WTC11 (cell line): ENCODE results near the gene AFF3. TPM values are rescaled to one million over a fixed set of nuclear protein-coding genes. Genes with fewer than 3 reads are reported as not detected.

Experiments
- ATAC-seq: fragments of 200-7000 bp; cut with Tn5 transposase; 2 replicates; pipeline ENCODE4 v1.10.0; 2021; ENCODE audit warnings: mild to moderate bottlenecking, moderate library complexity
- CTCF ChIA-PET: fragments of 300-600 bp; sonication (Branson Sonifier 250); formaldehyde crosslinking; loops from one replicate; lab custom pipeline; 2021; ENCODE audit warnings: antibody characterized with exemption; lab: Charles Lee
- POLR2A ChIA-PET: fragments of 350-600 bp; sonication (Branson Sonifier 250); formaldehyde crosslinking; loops from one replicate; lab custom pipeline; 2021; ENCODE audit warnings: antibody characterized with exemption; lab: Charles Lee
- DNase-seq: peaks from one replicate; pipeline ENCODE4 v3.0.0; 2021; ENCODE audit warnings: low spot score
- H3K27ac Mint-ChIP-seq: 2 replicates; pipeline ENCODE4 v1.8.0; 2021; ENCODE audit warnings: mixed read lengths
- H3K27me3 Mint-ChIP-seq: 2 replicates; pipeline ENCODE4 v1.8.0; 2021; ENCODE audit warnings: low read depth, mild to moderate bottlenecking, moderate library complexity, mixed read lengths
- H3K36me3 Mint-ChIP-seq: 2 replicates; pipeline ENCODE4 v1.8.0; 2021; ENCODE audit warnings: mixed read lengths
- H3K4me1 Mint-ChIP-seq: 2 replicates; pipeline ENCODE4 v1.8.0; 2022; ENCODE audit warnings: mixed read lengths
- H3K4me3 Mint-ChIP-seq: 2 replicates; pipeline ENCODE4 v1.8.0; 2021; ENCODE audit warnings: mild to moderate bottlenecking, moderate library complexity, mixed read lengths
- H3K9me3 Mint-ChIP-seq: 2 replicates; pipeline ENCODE4 v1.8.0; 2021; ENCODE audit warnings: mixed read lengths
- CREB1 ChIP-seq: sonication (generic); formaldehyde crosslinking; IDR thresholded peaks from 2 replicates; pipeline ENCODE4 v1.8.0; 2023; ENCODE audit warnings: mild to moderate bottlenecking, missing genetic modification reagents
- E2F5 ChIP-seq: sonication (generic); formaldehyde crosslinking; IDR thresholded peaks from 2 replicates; pipeline ENCODE4 v1.8.1; 2022; ENCODE audit warnings: mild to moderate bottlenecking, moderate library complexity, missing genetic modification reagents
- ELF4 ChIP-seq: sonication (generic); formaldehyde crosslinking; IDR thresholded peaks from 2 replicates; pipeline ENCODE4 v1.8.1; 2022; ENCODE audit warnings: low read depth, mild to moderate bottlenecking, moderate library complexity, missing genetic modification reagents
- FOXK1 ChIP-seq: sonication (generic); formaldehyde crosslinking; IDR thresholded peaks from 2 replicates; pipeline ENCODE4 v1.8.0; 2022; ENCODE audit warnings: mild to moderate bottlenecking, moderate library complexity, missing genetic modification reagents
- GABPB1 ChIP-seq: sonication (generic); formaldehyde crosslinking; IDR thresholded peaks from 2 replicates; pipeline ENCODE4 v1.8.1; 2023; ENCODE audit warnings: mild to moderate bottlenecking, missing genetic modification reagents
- MXD4 ChIP-seq: fragments of 250-450 bp; sonication (Bioruptor Pico); IDR thresholded peaks from 2 replicates; pipeline ENCODE4 v1.8.0; 2021; ENCODE audit warnings: mild to moderate bottlenecking, moderate library complexity, borderline replicate concordance
- NFATC4 ChIP-seq: fragments of 250-450 bp; sonication (Bioruptor Pico); IDR thresholded peaks from 2 replicates; pipeline ENCODE4 v1.9.0; 2021; ENCODE audit warnings: mild to moderate bottlenecking
- NR1H2 ChIP-seq: sonication (generic); formaldehyde crosslinking; IDR thresholded peaks from 2 replicates; pipeline ENCODE4 v1.9.0; 2021; ENCODE audit warnings: mild to moderate bottlenecking, moderate library complexity, missing genetic modification reagents
- NR2C2 ChIP-seq: sonication (generic); formaldehyde crosslinking; IDR thresholded peaks from 2 replicates; pipeline ENCODE4 v1.8.0; 2022; ENCODE audit warnings: mild to moderate bottlenecking, missing genetic modification reagents
- PRDM15 ChIP-seq: sonication (generic); formaldehyde crosslinking; IDR thresholded peaks from 2 replicates; pipeline ENCODE4 v1.8.0; 2022; ENCODE audit warnings: missing genetic modification reagents
- PREB ChIP-seq: sonication (generic); formaldehyde crosslinking; IDR thresholded peaks from 2 replicates; pipeline ENCODE4 v1.8.1; 2022; ENCODE audit warnings: mild to moderate bottlenecking, missing genetic modification reagents, moderate library complexity, borderline replicate concordance
- SOX15 ChIP-seq: fragments of 250-450 bp; sonication (Bioruptor Pico); IDR thresholded peaks from 2 replicates; pipeline ENCODE4 v1.9.0; 2021; ENCODE audit warnings: mild to moderate bottlenecking
- USF1 ChIP-seq: sonication (generic); formaldehyde crosslinking; IDR thresholded peaks from 2 replicates; pipeline ENCODE4 v1.8.0; 2022; ENCODE audit warnings: mild to moderate bottlenecking, missing genetic modification reagents
- ZBTB43 ChIP-seq: sonication (generic); formaldehyde crosslinking; IDR thresholded peaks from 2 replicates; pipeline ENCODE4 v1.8.1; 2023; ENCODE audit warnings: mild to moderate bottlenecking, missing genetic modification reagents
- ZNF232 ChIP-seq: sonication (generic); formaldehyde crosslinking; IDR thresholded peaks from 2 replicates; pipeline ENCODE4 v1.8.0; 2022; ENCODE audit warnings: mild to moderate bottlenecking, missing genetic modification reagents
- ZNF281 ChIP-seq: sonication (generic); formaldehyde crosslinking; IDR thresholded peaks from 2 replicates; pipeline ENCODE4 v1.8.0; 2023; ENCODE audit warnings: mild to moderate bottlenecking, missing genetic modification reagents
- ZNF317 ChIP-seq: sonication (generic); formaldehyde crosslinking; IDR thresholded peaks from 2 replicates; pipeline ENCODE4 v1.8.1; 2023; ENCODE audit warnings: low read depth, mild to moderate bottlenecking, moderate library complexity, missing genetic modification reagents, borderline replicate concordance
- ZNF423 ChIP-seq: fragments of 250-450 bp; sonication (Bioruptor Pico); IDR thresholded peaks from 2 replicates; pipeline ENCODE4 v2.1.2; 2022; ENCODE audit warnings: mild to moderate bottlenecking, moderate library complexity
- ZNF512 ChIP-seq: sonication (generic); formaldehyde crosslinking; IDR thresholded peaks from 2 replicates; pipeline ENCODE4 v1.8.1; 2022; ENCODE audit warnings: missing genetic modification reagents, borderline replicate concordance
- total RNA-seq: library from RNA; stranded (reverse); gene quantifications from 3 replicates; pipeline ENCODE4 v1.2.3, GENCODE V29; 2021

Gene AFF3
- total RNA-seq, 1 experiment from 2014 or later = 1.2 TPM

- no peak for TF ChIP-seq ZNF512 (CRISPR knock-in tag)
- TF ChIP-seq SOX15 (CRISPR knock-in tag) = no peak
Measured at GRCh38 chr2:99998651-99999320, 143.6 kb downstream of the AFF3 start (continued).

- Mint-ChIP-seq H3K9me3 (no peaks in the 10 kb centered on the region), H3K27ac (no peak overlapping the region), H3K27me3 (no peaks in the 10 kb centered on the region; the same call in 1 of the 2 replicates), H3K36me3 (no peaks in the 10 kb centered on the region), H3K4me3 (no peak overlapping the region), H3K4me1 (no peaks in the 10 kb centered on the region)
- ChIA-PET POLR2A (no interaction called here), CTCF (no interaction called here)
- no peak for ATAC-seq
- DNase-seq = no peak
- TF ChIP-seq MXD4 (CRISPR knock-in tag) (no peak), ZNF423 (no peak)
Measured at GRCh38 chr2:99989905-99990304, 152.5 kb downstream of the AFF3 start.

- ATAC-seq (no peak), DNase-seq (no peak)
- Mint-ChIP-seq H3K36me3 (no peaks in the 10 kb centered on the region), H3K9me3 (no peaks in the 10 kb centered on the region), H3K4me1 (no peaks in the 10 kb centered on the region), H3K27me3 (no peaks in the 10 kb centered on the region; the same call in 1 of the 2 replicates), H3K27ac (no peak overlapping the region), H3K4me3 (no peak overlapping the region)
- ChIA-PET POLR2A (no interaction called here), CTCF (no interaction called here)
- no peak for TF ChIP-seq NR1H2 (CRISPR knock-in tag)
- no peak for TF ChIP-seq PRDM15 (CRISPR knock-in tag)
- no peak for TF ChIP-seq NFATC4 (CRISPR knock-in tag)
- no peak for TF ChIP-seq ZNF232
- TF ChIP-seq MXD4 (CRISPR knock-in tag) = no peak
- TF ChIP-seq ZNF281 = no peak
- no peak for TF ChIP-seq FOXK1
- no peak for TF ChIP-seq GABPB1 (CRISPR knock-in tag)
- no peak for TF ChIP-seq NR2C2 (CRISPR knock-in tag)
- TF ChIP-seq ELF4 (CRISPR knock-in tag) = no peak
- no peak for TF ChIP-seq USF1 (CRISPR knock-in tag)
- TF ChIP-seq CREB1 (CRISPR knock-in tag) = no peak
- TF ChIP-seq E2F5 (CRISPR knock-in tag) = no peak
- TF ChIP-seq ZNF317 = no peak
- no peak for TF ChIP-seq ZBTB43 (CRISPR knock-in tag)
- TF ChIP-seq PREB (CRISPR knock-in tag) = no peak
- TF ChIP-seq ZNF423 = no peak
Measured at GRCh38 chr2:99988599-99988998, 153.8 kb downstream of the AFF3 start.
